Left ventricle myocardium superior (tissue), 1 donor: ENCODE data around the gene RUVBL2. TPM values are rescaled to one million over a fixed set of nuclear protein-coding genes. Genes with fewer than 3 reads are reported as not detected.
"Not testable (repeated sequence)": the region's sequence is repeated elsewhere in the genome, so short reads cannot be mapped to it uniquely, and the experiment has no call there.

ENCODE experiments used
- ATAC-seq: fragments of 200-7000 bp; cut with Tn5 transposase; one replicate; pipeline ENCODE4 v1.9.1; 2020; ENCODE audit warnings: mild to moderate bottlenecking, moderate library complexity
- DNase-seq: peaks from one replicate; pipeline ENCODE4 v3.0.0-alpha.2; 2020
- intact Hi-C: fragments of 100-400 bp; cut with micrococcal nuclease; formaldehyde crosslinking; loops from one replicate; pipeline ENCODE4 v1.11.0; 2022
- total RNA-seq: library from RNA; stranded (reverse); fragmentation: NEBNext Ultra II Directional; extraction: Animal tissue kit (Norgen Biotek cat#: 25700); gene quantifications from one replicate; pipeline ENCODE4 v1.2.1, GENCODE V29; 2021
- donor health status: DM: no; HTN: yes; CAD: no; lungs with severe emphysema.

RUVBL2 gene
- total RNA-seq, 1 donor from 2014 or later = 44.4 TPM

- intact Hi-C loops = no loop called here
- no peak for DNase-seq
- ATAC-seq = no peak
Observed at GRCh38 chr19:49014123-49014869, 20.6 kb downstream of the RUVBL2 start.

GRCh38 chr19:49014870-49015255 is 21.2 kb downstream of the RUVBL2 start:
- ATAC-seq (no peak), DNase-seq (no peak)
- intact Hi-C loops = no loop called here

GRCh38 chr19:49016067-49016839 is 22.6 kb downstream of the RUVBL2 start:
- DNase-seq = no peak
- no peak for ATAC-seq
- intact Hi-C loops = no loop called here

GRCh38 chr19:49017041-49017665 is 23.5 kb downstream of the RUVBL2 start, which contains the start of gene LHB:
LHB (minus strand) TSS chr19:49017091; CDS start chr19:49017081, 10 bp downstream.
- intact Hi-C loops = no loop called here
- DNase-seq = no peak
- ATAC-seq = no peak

- DNase-seq (peak; percentile 67), ATAC-seq (peak; percentile 79)
Observed at GRCh38 chr19:49017666-49018351, 24.1 kb downstream of the RUVBL2 start.

GRCh38 chr19:49018388-49019241 is 24.9 kb downstream of the RUVBL2 start:
- ATAC-seq (peak; percentile 17), DNase-seq (peak; percentile 57)
- intact Hi-C loops = not testable (repeated sequence)

More at GRCh38 chr19:49017666-49018351, 24.1 kb downstream of the RUVBL2 start:
- intact Hi-C loops = no loop called here

GRCh38 chr19:49019242-49019932 is 25.7 kb downstream of the RUVBL2 start:
- DNase-seq (peak; percentile 83), ATAC-seq (peak; percentile 71)
- intact Hi-C loops = no loop called here

GRCh38 chr19:49020342-49020741 is 26.7 kb downstream of the RUVBL2 start:
- ATAC-seq (no peak), DNase-seq (no peak)
- intact Hi-C loops = no loop called here

GRCh38 chr19:49020931-49021895 is 27.5 kb downstream of the RUVBL2 start:
- DNase-seq = no peak
- intact Hi-C loops = no loop called here
- no peak for ATAC-seq

GRCh38 chr19:49022116-49022515 is 28.4 kb downstream of the RUVBL2 start:
- no peak for DNase-seq
- intact Hi-C loops = no loop called here
- no peak for ATAC-seq

GRCh38 chr19:49024233-49024632 is 30.5 kb downstream of the RUVBL2 start, which contains the start of gene CGB3:
CGB3 (minus strand) TSS chr19:49024333; CDS start chr19:49023971, 362 bp downstream.
- intact Hi-C loops, DNase-seq, ATAC-seq: not testable (repeated sequence)

- ATAC-seq, intact Hi-C loops, DNase-seq: not testable (repeated sequence)
Observed at GRCh38 chr19:49025088-49025487, 31.4 kb downstream of the RUVBL2 start.

- intact Hi-C loops, ATAC-seq: not testable (repeated sequence)
Observed at GRCh38 chr19:49025599-49025998, 31.9 kb downstream of the RUVBL2 start.

GRCh38 chr19:49028686-49029085 is 35.0 kb downstream of the RUVBL2 start:
- DNase-seq, ATAC-seq, intact Hi-C loops: not testable (repeated sequence)

More at GRCh38 chr19:49025599-49025998, 31.9 kb downstream of the RUVBL2 start:
- DNase-seq = not testable (repeated sequence)

GRCh38 chr19:49029749-49030148 is 36.1 kb downstream of the RUVBL2 start:
- intact Hi-C loops, ATAC-seq, DNase-seq: not testable (repeated sequence)

GRCh38 chr19:49030323-49030722 is 36.6 kb downstream of the RUVBL2 start:
- intact Hi-C loops, DNase-seq, ATAC-seq: not testable (repeated sequence)
